Heart right ventricle (tissue), 16 donors: ENCODE data around the gene PIR. TPM values are rescaled to one million over a fixed set of nuclear protein-coding genes. Genes with fewer than 3 reads are reported as not detected.

Experiments
- ATAC-seq, 8 donors: fragments of 200-7000 bp; cut with Tn5 transposase; one replicate each; pipeline ENCODE4 v1.9.1; 2020; ENCODE audit warnings: mild to moderate bottlenecking in 8 of 8, moderate library complexity in 8 of 8, moderate number of reproducible peaks in 1 of 8
- DNase-seq, 2 donors: peaks; one replicate each; pipeline ENCODE4 v3.0.0-alpha.2; 2020
- H3K27ac ChIP-seq, 10 donors: fragments of 200-600 bp; sonication (generic) in 2 of 10; one replicate each; pipeline versions ENCODE4 v1.5.0 to v1.8.0; 2020 to 2022; ENCODE audit warnings: mild to moderate bottlenecking in 3 of 10
- H3K27me3 ChIP-seq, 7 donors: fragments of 200-600 bp; one replicate each; pipeline ENCODE4 v1.8.0; 2021 to 2022; ENCODE audit warnings: mild to moderate bottlenecking in 2 of 7
- H3K36me3 ChIP-seq, 9 donors: fragments of 200-600 bp; sonication (generic) in 1 of 9; one replicate each; pipeline versions ENCODE4 v1.5.0 to v1.8.0; 2020 to 2022; ENCODE audit warnings: mild to moderate bottlenecking in 2 of 9
- H3K4me1 ChIP-seq, 9 donors: fragments of 200-600 bp; sonication (generic) in 1 of 9; one replicate each; pipeline versions ENCODE4 v1.5.0 to v1.8.0; 2020 to 2022; ENCODE audit warnings: mild to moderate bottlenecking in 4 of 9
- H3K4me3 ChIP-seq, 10 donors: fragments of 200-600 bp; sonication (generic) in 2 of 10; one replicate each; pipeline versions ENCODE4 v1.5.0 to v1.8.0; 2020 to 2022; ENCODE audit warnings: mild to moderate bottlenecking in 7 of 10, moderate library complexity in 2 of 10
- H3K9me3 ChIP-seq, 11 donors: fragments of 200-600 bp in 10 of 11; sonication (generic) in 2 of 11; one replicate each; pipeline versions ENCODE4 v1.5.0 to v1.8.0; 2013 to 2022; ENCODE audit warnings: mild to moderate bottlenecking in 2 of 11, control low read depth in 1 of 11, moderate library complexity in 1 of 11
- CTCF ChIP-seq, 9 donors: fragments of 200-600 bp; sonication (generic) in 2 of 9; IDR thresholded peaks; one replicate each; pipeline versions ENCODE4 v1.5.0 to v1.8.0; 2021 to 2022; ENCODE audit warnings: antibody characterized with exemption in 9 of 9, mild to moderate bottlenecking in 5 of 9, moderate library complexity in 1 of 9
- WGBS, 2 donors: extraction: QIAGEN DNeasy Blood & Tissue Kit; methylation state at CpG; one replicate each; pipeline ENCODE4 v1.1.7; 2013; ENCODE audit warnings: inconsistent platforms in 1 of 2; 5-methylcytosine and 5-hydroxymethylcytosine counted together
- intact Hi-C, 10 donors: fragments of 100-400 bp; cut with DNase I; formaldehyde crosslinking; loops; one replicate each; pipeline versions ENCODE4 v1.11.1 to v1.14.2; 2022
- polyA plus RNA-seq, 2 donors: library from polyadenylated mRNA; stranded (reverse); fragments of 200-250 nt; gene quantifications; one replicate each; pipeline ENCODE4 v1.2.3, GENCODE V29; 2013
- total RNA-seq, 10 donors: library from RNA; stranded (reverse); fragmentation: NEBNext Ultra II Directional in 3 of 10; extraction: Animal tissue kit (Norgen Biotek cat#: 25700) in 3 of 10; gene quantifications; one replicate each; pipeline versions ENCODE4 v1.2.1 to v1.2.4, GENCODE V29; 2021 to 2023
- donor health status: Arrhythmogenic right ventricular cardiomyopathy.
- donor health status: ischemic (EF 13 %, LVEDD 7.1; RV severe dilation, severe dysfunction).
- donor health status: healthy with polysubstance abuse.
- donor health status: DM: no; HTN: yes; CAD: no.
- donor health status: DM: no; HTN: no; CAD: no.
- donor health status: ischemic (EF 25% LVEDD 6.9; RV normal size, moderate dysfunction).
- donor health status: ischemic (EF 25% LVEDD 5.7; RV mildly dilated, moderate dysfunction).
- donor health status: healthy.
- donor health status: DM: yes; HTN: yes; CAD: no.
- donor health status: Ischemic cardiomyopathy.
- donor health status: ischemic (EF 35%, LVEDD 5.7; RV mildly dilated, moderate dysfunction).
- donor health status: nonischemic (EF 11% LVEDD 7.7; RV severe dilation, severe dysfunction).
- donor health status: DM: yes; HTN: yes; CAD: no.
- donor health status: PGD.
- donor health status: ischemic (EF 29% LVEDD 5.4; RV normal size, mild dysfunction).
- donor health status: nonischemic (EF 23%, LVEDD 6.1; RV moderate dilation, normal function).

The PIR gene
- total and polyA plus RNA-seq, 12 donors = 4.9 to 17.8 (median 9.4) TPM

- intact Hi-C loops = loop anchor here in 1 of 10 donors (5.0 kb wide), 1 partner anchor 95 kb away; no protein-coding TSS in a partner anchor
- no peak for TF ChIP-seq CTCF (IDR thresholded peaks at IDR 0.05)
- H3K27ac ChIP-seq = no peak overlapping the region
These were observed 20.6 kb downstream of the PIR start for GRCh38 chrX:15472531-15472930.

GRCh38 chrX:15471028-15471427, 22.1 kb downstream of the PIR start:
- Histone ChIP-seq H3K4me1 (peaks cover 0 to 9% (median 0%) of the 10 kb centered on the region in 9 donors), H3K27me3 (peaks cover 0 to 48% (median 0%) of the 10 kb centered on the region in 7 donors), H3K9me3 (no peaks in the 10 kb centered on the region), H3K27ac (no peak overlapping the region), H3K36me3 (no peaks in the 10 kb centered on the region), H3K4me3 (no peak overlapping the region)
- peak; percentile 48 to 84 (median 73) for TF ChIP-seq CTCF (IDR thresholded peaks at IDR 0.05)
- peak; percentile 18 to 38 for DNase-seq
- 28 to 32% methylated on average over 3 of the region's 3 CpGs for WGBS, 2 donors
- intact Hi-C loops = loop anchor here in 1 of 10 donors (5.0 kb wide), 1 partner anchor 96 kb away; no protein-coding TSS in a partner anchor
- peak in 7 of 8 donors; percentile 65 to 78 (median 73) for ATAC-seq

More at GRCh38 chrX:15472531-15472930, 20.6 kb downstream of the PIR start:
- ATAC-seq = no peak
- H3K4me3 ChIP-seq = no peak overlapping the region
- H3K27me3 ChIP-seq = peaks cover 0 to 49% (median 0%) of the 10 kb centered on the region in 7 donors
- H3K36me3 ChIP-seq = peaks cover 0 to 7% (median 0%) of the 10 kb centered on the region in 9 donors
- peaks cover 0 to 9% (median 0%) of the 10 kb centered on the region in 9 donors for H3K4me1 ChIP-seq
- DNase-seq = no peak
- no peaks in the 10 kb centered on the region for H3K9me3 ChIP-seq

- Histone ChIP-seq H3K36me3 (no peaks in the 10 kb centered on the region), H3K4me3 (no peak overlapping the region), H3K9me3 (no peaks in the 10 kb centered on the region), H3K27ac (no peak overlapping the region), H3K4me1 (peaks cover 0 to 15% (median 0%) of the 10 kb centered on the region in 9 donors), H3K27me3 (peaks cover 0 to 45% (median 0%) of the 10 kb centered on the region in 7 donors)
- intact Hi-C loops = loop anchor here in 9 of 10 donors (2.0 to 10.0 kb wide), 8 partner anchors 85 to 171 kb away; partner anchors contain the start of gene VEGFD (in 1 of the 9)
- DNase-seq = no peak
- no peak for ATAC-seq
- TF ChIP-seq CTCF (IDR thresholded peaks at IDR 0.05) = no peak
- WGBS, 2 donors = 93 to 97% methylated on average over 1 of the region's 1 CpG
These were observed 23.5 kb downstream of the PIR start for GRCh38 chrX:15469613-15470012.

GRCh38 chrX:15468036-15468435, 25.1 kb downstream of the PIR start:
- peak in 7 of 8 donors; percentile 44 to 75 (median 61) for ATAC-seq
- intact Hi-C loops = loop anchor here in 9 of 10 donors (2.0 to 10.0 kb wide), 7 partner anchors 83 to 169 kb away; partner anchors contain the start of gene VEGFD (in 1 of the 9)

More at GRCh38 chrX:15468036-15468435, 25.1 kb downstream of the PIR start:
- Histone ChIP-seq H3K36me3 (no peaks in the 10 kb centered on the region), H3K9me3 (no peaks in the 10 kb centered on the region), H3K27me3 (peaks cover 0 to 42% (median 0%) of the 10 kb centered on the region in 7 donors), H3K4me1 (peaks cover 0 to 18% (median 0%) of the 10 kb centered on the region in 9 donors), H3K27ac (peak overlapping the region in 3 of 10 donors; percentile 15 to 26 (median 25)), H3K4me3 (no peak overlapping the region)
- peak in 8 of 9 donors; percentile 11 to 61 (median 48) for TF ChIP-seq CTCF (IDR thresholded peaks at IDR 0.05)
- DNase-seq = no peak
- WGBS, 2 donors = 4 to 10% methylated on average over 4 of the region's 4 CpGs
